ENCODE measurements around the gene PTGES2.

PTGES2 gene

DNA sequence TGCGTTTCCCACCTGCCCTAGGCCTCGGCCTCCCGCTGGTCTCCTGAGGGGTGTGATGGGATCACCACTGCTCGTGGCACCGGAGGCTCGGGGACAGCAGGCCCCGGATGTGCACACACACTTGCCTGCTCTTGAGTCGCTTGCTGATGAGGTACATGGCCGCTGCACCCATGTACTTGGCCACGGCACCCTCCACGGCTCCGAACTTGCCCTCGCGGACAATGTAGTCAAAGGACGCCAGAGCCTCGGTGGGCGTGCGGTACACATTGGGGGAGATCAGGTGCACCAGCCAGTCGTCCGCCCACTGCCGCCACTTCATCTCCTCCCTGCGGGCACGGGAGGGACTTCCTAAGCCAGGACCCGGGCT, 4.7 kb downstream of the PTGES2 start:
- H3K27ac ChIP-seq (ENCODE audit: low read depth, low read length), result no peak overlapping the region
- DNase-seq, result no peak
- H3K27me3 ChIP-seq (ENCODE audit: insufficient read depth, low read length), result no peaks in the 10 kb centered on the region
- no peak overlapping the region for H2BK120ac ChIP-seq (ENCODE audit: insufficient read depth, low read length, poor library complexity)
- no peak overlapping the region for H2AFZ ChIP-seq (ENCODE audit: insufficient read depth, low read length, poor library complexity)
- no peak overlapping the region for H3K23ac ChIP-seq (ENCODE audit: low read length)
- no peak overlapping the region for H2BK12ac ChIP-seq (ENCODE audit: low read length)
- peaks cover 42 to 44% of the 10 kb centered on the region in 2 experiments for H3K36me3 ChIP-seq (ENCODE audit: control insufficient read depth in 1 of 2, insufficient read depth in 2 of 2, low read length in 2 of 2)
- no peak overlapping the region for H4K91ac ChIP-seq (ENCODE audit: low read depth, low read length)
- no peak overlapping the region for H3K14ac ChIP-seq (ENCODE audit: low read length)
- no CpG with 5 or more reads among the region's 24 CpGs for WGBS (ENCODE audit: extremely low coverage, insufficient coverage, insufficient read length)
- no peak overlapping the region for H3K4ac ChIP-seq (ENCODE audit: low read depth, low read length)
- H3K4me1 ChIP-seq (ENCODE audit: control insufficient read depth in 1 of 2, insufficient read depth in 2 of 2, low read length in 2 of 2), result peaks cover 5 to 6% of the 10 kb centered on the region in 2 experiments
- H3K4me3 ChIP-seq (ENCODE audit: low read depth, low read length), result no peak overlapping the region
- no peak overlapping the region for H4K12ac ChIP-seq (ENCODE audit: low read depth, low read length)
- peaks cover 8% of the 10 kb centered on the region for H3K79me2 ChIP-seq (ENCODE audit: control insufficient read depth, insufficient read depth, low read length, poor library complexity)
- no peak overlapping the region for H2AK5ac ChIP-seq (ENCODE audit: low read length)
- no peak overlapping the region for H3K18ac ChIP-seq (ENCODE audit: low read length)
- H3K4me2 ChIP-seq (ENCODE audit: low read length), result no peak overlapping the region
- no peak overlapping the region for H4K8ac ChIP-seq (ENCODE audit: low read depth, low read length)
- H3K79me1 ChIP-seq (ENCODE audit: low read length), result peaks cover 8% of the 10 kb centered on the region
- H3K9ac ChIP-seq (ENCODE audit: low read length), result no peak overlapping the region
- no peak overlapping the region for H2BK5ac ChIP-seq (ENCODE audit: low read depth, low read length, poor library complexity)
- peaks cover 4% of the 10 kb centered on the region for H3K9me3 ChIP-seq (ENCODE audit: insufficient read depth, low read depth, low read length)

DNA sequence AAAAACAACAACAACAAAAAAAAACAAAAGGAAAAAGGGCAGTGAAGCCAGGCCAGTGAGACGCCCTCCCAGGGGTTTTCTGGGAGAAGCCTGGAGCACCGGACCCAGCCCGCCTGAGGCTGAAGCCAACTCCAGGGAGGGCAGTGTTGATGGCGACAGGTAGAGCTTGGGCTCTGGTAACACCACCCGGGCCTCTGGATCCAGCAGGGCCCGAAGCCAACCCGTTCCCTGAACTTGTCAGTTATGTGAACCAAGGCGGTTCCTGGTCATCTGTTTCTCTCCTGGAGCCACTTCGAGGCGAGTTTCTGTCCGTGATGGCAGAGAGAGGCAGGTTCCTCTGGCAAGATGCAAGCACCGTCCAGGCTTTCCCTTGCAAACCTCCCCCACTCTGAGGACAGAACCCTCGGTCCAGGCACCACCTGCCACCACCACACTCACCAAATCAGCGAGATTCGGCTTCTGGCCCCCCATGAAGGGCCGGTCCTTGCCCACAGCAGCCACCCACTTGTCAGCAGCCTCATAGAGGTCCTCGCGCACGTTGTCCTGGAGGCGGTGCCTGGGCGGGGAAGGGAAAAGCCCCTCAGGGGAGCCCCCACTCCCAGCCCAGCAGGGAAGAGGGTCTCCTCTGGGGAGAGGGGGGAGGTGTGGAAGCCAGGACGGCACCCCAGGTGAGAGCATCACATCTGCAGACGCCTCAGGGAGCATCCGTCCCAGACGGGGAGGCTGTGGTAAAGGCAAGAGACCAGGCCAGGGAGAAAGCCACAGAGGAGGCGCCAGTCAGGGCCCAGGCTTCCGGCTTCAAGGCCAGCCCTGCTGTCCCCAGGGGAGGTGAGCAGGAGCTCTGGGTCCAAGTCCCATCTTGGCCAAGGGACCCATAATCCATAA, 5.4 kb downstream of the PTGES2 start:
- Histone ChIP-seq H4K12ac (ENCODE audit: low read depth, low read length) (no peak overlapping the region), H2BK12ac (ENCODE audit: low read length) (no peak overlapping the region), H3K14ac (ENCODE audit: low read length) (no peak overlapping the region), H3K9me3 (ENCODE audit: insufficient read depth, low read depth, low read length) (peaks cover 4% of the 10 kb centered on the region), H3K9ac (ENCODE audit: low read length) (no peak overlapping the region), H2AFZ (ENCODE audit: insufficient read depth, low read length, poor library complexity) (no peak overlapping the region), H3K36me3 (ENCODE audit: control insufficient read depth in 1 of 2, insufficient read depth in 2 of 2, low read length in 2 of 2) (peaks cover 42 to 44% of the 10 kb centered on the region in 2 experiments), H3K23ac (ENCODE audit: low read length) (no peak overlapping the region), H4K91ac (ENCODE audit: low read depth, low read length) (no peak overlapping the region), H3K4me2 (ENCODE audit: low read length) (no peak overlapping the region), H2AK5ac (ENCODE audit: low read length) (no peak overlapping the region), H3K18ac (ENCODE audit: low read length) (no peak overlapping the region), H4K8ac (ENCODE audit: low read depth, low read length) (no peak overlapping the region), H3K27ac (ENCODE audit: low read depth, low read length) (no peak overlapping the region), H2BK5ac (ENCODE audit: low read depth, low read length, poor library complexity) (no peak overlapping the region), H3K4ac (ENCODE audit: low read depth, low read length) (no peak overlapping the region), H3K4me1 (ENCODE audit: control insufficient read depth in 1 of 2, insufficient read depth in 2 of 2, low read length in 2 of 2) (peaks cover 5 to 6% of the 10 kb centered on the region in 2 experiments), H3K79me1 (ENCODE audit: low read length) (peaks cover 2% of the 10 kb centered on the region), H3K27me3 (ENCODE audit: insufficient read depth, low read length) (no peaks in the 10 kb centered on the region), H3K4me3 (ENCODE audit: low read depth, low read length) (no peak overlapping the region), H2BK120ac (ENCODE audit: insufficient read depth, low read length, poor library complexity) (no peak overlapping the region), H3K79me2 (ENCODE audit: control insufficient read depth, insufficient read depth, low read length, poor library complexity) (peaks cover 2% of the 10 kb centered on the region)
- WGBS (ENCODE audit: extremely low coverage, insufficient coverage, insufficient read length), result no CpG with 5 or more reads among the region's 27 CpGs
- no peak for DNase-seq

DNA sequence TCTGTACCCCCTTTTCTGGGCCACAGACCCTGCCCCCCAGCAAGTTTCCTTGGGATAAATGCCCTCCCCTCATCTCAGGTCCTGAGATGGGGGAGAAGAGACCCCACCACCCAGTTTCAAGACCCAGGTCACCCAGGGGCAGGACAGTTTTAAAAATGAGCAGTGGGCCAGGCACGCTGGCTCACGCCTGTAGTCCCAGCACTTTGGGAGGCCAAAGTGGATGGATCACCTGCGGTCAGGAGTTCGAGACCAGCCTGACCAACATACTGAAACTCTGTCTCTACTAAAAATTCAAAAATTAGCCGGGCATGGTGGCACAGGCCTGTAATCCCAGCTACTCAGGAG, 6.1 kb downstream of the PTGES2 start:
- H3K4ac ChIP-seq (ENCODE audit: low read depth, low read length), result no peak overlapping the region
- H2BK12ac ChIP-seq (ENCODE audit: low read length), result no peak overlapping the region
- H3K27me3 ChIP-seq (ENCODE audit: insufficient read depth, low read length), result no peaks in the 10 kb centered on the region
- DNase-seq, result no peak
- H3K27ac ChIP-seq (ENCODE audit: low read depth, low read length), result no peak overlapping the region
- peaks cover 4% of the 10 kb centered on the region for H3K9me3 ChIP-seq (ENCODE audit: insufficient read depth, low read depth, low read length)
- no peak overlapping the region for H4K91ac ChIP-seq (ENCODE audit: low read depth, low read length)
- no peak overlapping the region for H2AFZ ChIP-seq (ENCODE audit: insufficient read depth, low read length, poor library complexity)
- H3K4me3 ChIP-seq (ENCODE audit: low read depth, low read length), result no peak overlapping the region
- no peak overlapping the region for H4K12ac ChIP-seq (ENCODE audit: low read depth, low read length)
- no peak overlapping the region for H3K4me2 ChIP-seq (ENCODE audit: low read length)
- no peak overlapping the region for H2BK120ac ChIP-seq (ENCODE audit: insufficient read depth, low read length, poor library complexity)
- H2AK5ac ChIP-seq (ENCODE audit: low read length), result no peak overlapping the region
- H3K79me1 ChIP-seq (ENCODE audit: low read length), result no peaks in the 10 kb centered on the region
- H3K79me2 ChIP-seq (ENCODE audit: control insufficient read depth, insufficient read depth, low read length, poor library complexity), result no peaks in the 10 kb centered on the region
- H3K18ac ChIP-seq (ENCODE audit: low read length), result no peak overlapping the region
- H3K9ac ChIP-seq (ENCODE audit: low read length), result no peak overlapping the region
- H3K23ac ChIP-seq (ENCODE audit: low read length), result no peak overlapping the region
- H4K8ac ChIP-seq (ENCODE audit: low read depth, low read length), result no peak overlapping the region
- no peak overlapping the region for H2BK5ac ChIP-seq (ENCODE audit: low read depth, low read length, poor library complexity)
- H3K4me1 ChIP-seq (ENCODE audit: control insufficient read depth in 1 of 2, insufficient read depth in 2 of 2, low read length in 2 of 2), result peaks cover 5 to 6% of the 10 kb centered on the region in 2 experiments
- H3K36me3 ChIP-seq (ENCODE audit: control insufficient read depth in 1 of 2, insufficient read depth in 2 of 2, low read length in 2 of 2), result peaks cover 42 to 44% of the 10 kb centered on the region in 2 experiments
- no peak overlapping the region for H3K14ac ChIP-seq (ENCODE audit: low read length)
- no CpG with 5 or more reads among the region's 5 CpGs for WGBS (ENCODE audit: extremely low coverage, insufficient coverage, insufficient read length)

DNA sequence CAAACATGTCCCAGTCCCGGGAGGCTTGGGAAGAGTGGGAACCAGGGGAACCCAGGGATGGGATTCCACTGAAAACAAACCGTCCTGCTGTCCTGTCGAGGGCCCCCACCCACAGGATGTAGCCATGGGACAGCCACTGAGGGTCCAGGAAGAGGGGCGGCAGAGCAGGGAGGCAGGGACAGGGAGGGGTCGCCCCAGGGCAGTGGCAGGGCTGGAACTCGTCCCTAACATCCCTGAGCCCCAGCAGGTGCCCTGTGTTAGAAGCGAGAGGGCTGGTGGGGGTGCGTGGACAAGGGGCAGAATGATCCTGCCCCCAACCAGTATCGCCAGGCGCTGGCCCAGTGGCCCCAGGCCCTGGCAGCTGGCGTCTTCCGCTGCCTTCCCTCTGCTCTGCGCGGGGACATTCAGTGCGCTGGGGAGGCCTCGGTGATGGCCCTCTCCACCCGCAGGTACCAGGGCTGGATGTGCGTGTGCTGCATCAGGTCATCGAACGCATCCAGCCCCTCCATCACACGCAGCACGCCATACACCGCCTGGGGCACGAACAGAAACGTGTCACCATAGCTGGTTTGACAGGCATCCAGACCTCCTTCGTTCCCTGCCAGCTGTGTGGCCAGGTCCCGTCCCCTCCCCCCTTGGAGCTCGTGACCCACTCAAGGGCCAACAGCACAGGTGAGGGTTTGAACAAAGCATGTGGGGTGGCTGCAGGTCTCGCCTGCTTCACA, 6.6 kb downstream of the PTGES2 start:
- no CpG with 5 or more reads among the region's 29 CpGs for WGBS (ENCODE audit: extremely low coverage, insufficient coverage, insufficient read length)
- no peak overlapping the region for H3K18ac ChIP-seq (ENCODE audit: low read length)
- H3K4me2 ChIP-seq (ENCODE audit: low read length), result no peak overlapping the region
- H3K36me3 ChIP-seq (ENCODE audit: control insufficient read depth in 1 of 2, insufficient read depth in 2 of 2, low read length in 2 of 2), result peaks cover 40 to 44% of the 10 kb centered on the region in 2 experiments
- H2AFZ ChIP-seq (ENCODE audit: insufficient read depth, low read length, poor library complexity), result no peak overlapping the region
- H2BK120ac ChIP-seq (ENCODE audit: insufficient read depth, low read length, poor library complexity), result no peak overlapping the region
- no peak overlapping the region for H3K4me3 ChIP-seq (ENCODE audit: low read depth, low read length)
- peaks cover 2 to 3% of the 10 kb centered on the region in 2 experiments for H3K4me1 ChIP-seq (ENCODE audit: control insufficient read depth in 1 of 2, insufficient read depth in 2 of 2, low read length in 2 of 2)
- H4K8ac ChIP-seq (ENCODE audit: low read depth, low read length), result no peak overlapping the region
- no peak overlapping the region for H4K91ac ChIP-seq (ENCODE audit: low read depth, low read length)
- H3K79me1 ChIP-seq (ENCODE audit: low read length), result no peaks in the 10 kb centered on the region
- H2BK5ac ChIP-seq (ENCODE audit: low read depth, low read length, poor library complexity), result no peak overlapping the region
- no peak for DNase-seq
- H4K12ac ChIP-seq (ENCODE audit: low read depth, low read length), result no peak overlapping the region
- H2BK12ac ChIP-seq (ENCODE audit: low read length), result no peak overlapping the region
- H3K79me2 ChIP-seq (ENCODE audit: control insufficient read depth, insufficient read depth, low read length, poor library complexity), result no peaks in the 10 kb centered on the region
- H3K9ac ChIP-seq (ENCODE audit: low read length), result no peak overlapping the region
- peaks cover 4% of the 10 kb centered on the region for H3K9me3 ChIP-seq (ENCODE audit: insufficient read depth, low read depth, low read length)
- no peak overlapping the region for H2AK5ac ChIP-seq (ENCODE audit: low read length)
- H3K4ac ChIP-seq (ENCODE audit: low read depth, low read length), result no peak overlapping the region
- no peaks in the 10 kb centered on the region for H3K27me3 ChIP-seq (ENCODE audit: insufficient read depth, low read length)
- H3K27ac ChIP-seq (ENCODE audit: low read depth, low read length), result no peak overlapping the region
- H3K14ac ChIP-seq (ENCODE audit: low read length), result no peak overlapping the region
- H3K23ac ChIP-seq (ENCODE audit: low read length), result no peak overlapping the region

Measured in trophoblast cell (in vitro differentiated cells and primary cell).